ENCODE results near the gene FAM174A. TPM values are rescaled to one million over a fixed set of nuclear protein-coding genes. Genes with fewer than 3 reads are reported as not detected.

The FAM174A gene
- total and polyA plus RNA-seq, 10 donors, result 5.4 to 26.7 (median 12.7) TPM

GRCh38 chr5:100616981-100617380, 81.8 kb downstream of the FAM174A start:
- H3K36me3 ChIP-seq, result no peaks in the 10 kb centered on the region
- no peaks in the 10 kb centered on the region for H3K9me3 ChIP-seq
- intact Hi-C loops (cut with DNase I; ENCODE audit: low total_unique reads), result no loop called here
- H3K27ac ChIP-seq, result no peak overlapping the region
- TF ChIP-seq POLR2A (IDR thresholded peaks at IDR 0.05) (no peak), CTCF (IDR thresholded peaks at IDR 0.05 in 8 of 11, conservative IDR thresholded peaks at IDR 0.05 in 3 of 11) (no peak), POLR2AphosphoS5 (IDR thresholded peaks at IDR 0.05) (no peak)
- 92 to 97% (median 96%) methylated on average over 3 of the region's 3 CpGs for WGBS, 5 donors
- H3K27me3 ChIP-seq (replicated peaks in 1 of 7), result no peaks in the 10 kb centered on the region
- no peak for DNase-seq
- no peak overlapping the region for H3K4me3 ChIP-seq
- no peaks in the 10 kb centered on the region for H3K4me1 ChIP-seq

GRCh38 chr5:100623719-100624118, 88.5 kb downstream of the FAM174A start:
- 11 to 21% (median 17%) methylated on average over 2 of the region's 2 CpGs for WGBS, 5 donors
- TF ChIP-seq POLR2AphosphoS5 (IDR thresholded peaks at IDR 0.05) (no peak), POLR2A (IDR thresholded peaks at IDR 0.05) (no peak), CTCF (IDR thresholded peaks at IDR 0.05 in 8 of 11, conservative IDR thresholded peaks at IDR 0.05 in 3 of 11) (peak; percentile 14 to 66 (median 56))
- Histone ChIP-seq H3K4me1 (peaks cover 0 to 4% (median 0%) of the 10 kb centered on the region in 6 donors), H3K4me3 (no peak overlapping the region), H3K36me3 (no peaks in the 10 kb centered on the region), H3K9me3 (no peaks in the 10 kb centered on the region), H3K27ac (no peak overlapping the region), H3K27me3 (replicated peaks in 1 of 7) (no peaks in the 10 kb centered on the region)
- DNase-seq, result no peak
- intact Hi-C loops (cut with DNase I; ENCODE audit: low total_unique reads), result loop anchor here (5.0 kb wide), 1 partner anchor 424 kb away; no protein-coding TSS in a partner anchor

GRCh38 chr5:100634937-100635534, 99.9 kb downstream of the FAM174A start:
- Histone ChIP-seq H3K4me3 (no peak overlapping the region), H3K27ac (no peak overlapping the region), H3K4me1 (no peaks in the 10 kb centered on the region), H3K36me3 (no peaks in the 10 kb centered on the region), H3K27me3 (replicated peaks in 1 of 7) (no peaks in the 10 kb centered on the region), H3K9me3 (no peaks in the 10 kb centered on the region)
- intact Hi-C loops (cut with DNase I; ENCODE audit: low total_unique reads), result no loop called here
- DNase-seq, result no peak
- WGBS, 5 donors, result 47 to 65% (median 62%) methylated on average over 1 of the region's 1 CpG
- TF ChIP-seq POLR2A (IDR thresholded peaks at IDR 0.05), result no peak
- TF ChIP-seq POLR2AphosphoS5 (IDR thresholded peaks at IDR 0.05), result no peak

All from spleen (tissue), 11 donors.